Measurements from ENCODE around the gene FAM131C. TPM values are rescaled to one million over a fixed set of nuclear protein-coding genes. Genes with fewer than 3 reads are reported as not detected.

The FAM131C gene
- total and polyA plus RNA-seq, 5 donors from 2014 or later = 0.26 TPM; not detected in 4

DNA sequence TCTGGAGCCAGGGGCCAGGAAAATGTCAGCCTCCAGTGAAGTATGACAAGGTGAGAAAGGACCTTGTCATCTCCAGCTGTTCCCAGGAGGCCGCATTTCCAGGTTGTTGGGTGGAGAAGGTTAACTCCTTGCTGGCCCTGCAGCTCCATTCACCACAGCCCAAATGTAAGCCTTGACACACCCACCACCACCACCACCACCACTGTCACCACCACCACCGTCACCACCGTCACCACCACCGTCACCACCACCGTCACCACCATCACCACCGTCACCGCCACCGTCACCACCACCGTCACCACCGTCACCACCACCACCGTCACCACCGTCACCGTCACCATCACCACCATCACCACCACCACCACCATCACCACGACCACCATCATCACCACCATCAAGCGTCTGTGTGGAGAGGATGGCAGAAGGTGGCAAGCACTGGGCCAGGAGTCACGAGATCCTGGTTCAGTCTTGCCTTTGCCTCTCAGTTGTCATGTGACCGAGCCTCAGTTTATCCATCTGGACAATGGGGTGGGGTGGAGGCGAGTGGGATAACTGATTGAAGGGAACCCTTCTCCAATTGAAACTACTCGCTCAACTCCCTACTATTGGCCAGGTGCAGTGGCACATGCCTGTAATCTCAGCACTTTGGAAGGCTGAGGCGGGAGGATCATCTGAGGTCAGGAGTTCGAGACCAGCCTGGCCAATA, 21.2 kb upstream of the FAM131C start:
- Mint-ChIP-seq H3K4me1 (peaks cover 0 to 2% (median 0%) of the 10 kb centered on the region in 4 donors), H3K27ac (no peak overlapping the region), H3K4me3 (no peak overlapping the region), H3K27me3 (no peaks in the 10 kb centered on the region), H3K9me3 (no peaks in the 10 kb centered on the region), H3K36me3 (no peaks in the 10 kb centered on the region)
- Histone ChIP-seq H3K4me1 (ENCODE audit: control insufficient read depth, insufficient read depth, low read length, poor library complexity, severe bottlenecking) (no peaks in the 10 kb centered on the region), H3K27ac (ENCODE audit: insufficient read depth, low read length, poor library complexity, severe bottlenecking) (no peak overlapping the region), H3K36me3 (ENCODE audit: control insufficient read depth, insufficient read depth, low read length) (no peaks in the 10 kb centered on the region), H3K4me3 (ENCODE audit: low read depth, low read length) (no peak overlapping the region), H3K27me3 (ENCODE audit: control insufficient read depth, insufficient read depth, low read length) (peaks cover 2% of the 10 kb centered on the region), H3K9me3 (ENCODE audit: control insufficient read depth in 2 of 2, low read length in 2 of 2) (no peaks in the 10 kb centered on the region)
- ATAC-seq (ENCODE audit: low read depth in 2 of 2) (no peak), DNase-seq (no peak)

DNA sequence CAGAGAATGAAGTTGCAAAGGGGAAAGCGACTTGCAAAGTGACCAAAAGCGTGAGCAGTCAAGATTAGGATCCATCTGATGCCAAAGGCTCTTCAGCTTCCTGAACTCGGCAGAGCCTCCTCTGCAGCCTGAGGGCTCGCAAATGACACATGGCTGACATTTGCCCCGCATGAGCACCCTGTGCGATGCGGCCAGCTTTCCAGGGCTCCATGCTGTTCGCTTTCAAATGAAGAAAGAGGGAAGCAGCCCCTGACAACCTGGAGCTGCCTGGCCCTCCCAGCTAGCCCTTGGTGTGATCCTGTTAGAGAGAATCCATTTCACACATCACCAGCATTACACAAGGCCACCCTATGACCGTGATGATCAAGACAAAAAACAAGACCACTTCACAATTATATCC, 20.2 kb upstream of the FAM131C start:
- Mint-ChIP-seq H3K27me3 (peaks cover 4% of the 10 kb centered on the region), H3K4me1 (peaks cover 0 to 2% (median 0%) of the 10 kb centered on the region in 4 donors), H3K9me3 (no peaks in the 10 kb centered on the region), H3K4me3 (no peak overlapping the region), H3K27ac (no peak overlapping the region), H3K36me3 (no peaks in the 10 kb centered on the region)
- Histone ChIP-seq H3K4me3 (ENCODE audit: low read depth, low read length) (no peak overlapping the region), H3K27ac (ENCODE audit: insufficient read depth, low read length, poor library complexity, severe bottlenecking) (no peak overlapping the region), H3K9me3 (ENCODE audit: control insufficient read depth in 2 of 2, low read length in 2 of 2) (no peaks in the 10 kb centered on the region), H3K4me1 (ENCODE audit: control insufficient read depth, insufficient read depth, low read length, poor library complexity, severe bottlenecking) (no peaks in the 10 kb centered on the region), H3K27me3 (ENCODE audit: control insufficient read depth, insufficient read depth, low read length) (peaks cover 2% of the 10 kb centered on the region), H3K36me3 (ENCODE audit: control insufficient read depth, insufficient read depth, low read length) (no peaks in the 10 kb centered on the region)
- ATAC-seq (ENCODE audit: low read depth in 2 of 2) (no peak), DNase-seq (no peak)

- Histone ChIP-seq H3K27ac (ENCODE audit: insufficient read depth, low read length, poor library complexity, severe bottlenecking) (no peak overlapping the region), H3K36me3 (ENCODE audit: control insufficient read depth, insufficient read depth, low read length) (no peaks in the 10 kb centered on the region), H3K9me3 (ENCODE audit: control insufficient read depth in 2 of 2, low read length in 2 of 2) (no peaks in the 10 kb centered on the region), H3K4me3 (ENCODE audit: low read depth, low read length) (no peak overlapping the region), H3K27me3 (ENCODE audit: control insufficient read depth, insufficient read depth, low read length) (peaks cover 2% of the 10 kb centered on the region), H3K4me1 (ENCODE audit: control insufficient read depth, insufficient read depth, low read length, poor library complexity, severe bottlenecking) (no peaks in the 10 kb centered on the region)
- DNase-seq (no peak), ATAC-seq (ENCODE audit: low read depth in 2 of 2) (no peak)
- Mint-ChIP-seq H3K36me3 (no peaks in the 10 kb centered on the region), H3K4me3 (no peak overlapping the region), H3K27ac (peak overlapping the region in 1 of 3 donors; percentile 60), H3K4me1 (peaks cover 0 to 2% (median 0%) of the 10 kb centered on the region in 4 donors), H3K9me3 (no peaks in the 10 kb centered on the region), H3K27me3 (peaks cover 4% of the 10 kb centered on the region)
Measured at GRCh38 chr1:16092923-16093511, 19.6 kb upstream of the FAM131C start.

GRCh38 chr1:16092097-16092922, 18.9 kb upstream of the FAM131C start:
- H3K9me3 Mint-ChIP-seq = no peaks in the 10 kb centered on the region
- H3K27me3 ChIP-seq (ENCODE audit: control insufficient read depth, insufficient read depth, low read length) = peaks cover 2% of the 10 kb centered on the region
- ATAC-seq (ENCODE audit: low read depth in 2 of 2) (no peak), DNase-seq (no peak)
- peak overlapping the region in 1 of 3 donors; percentile 31 for H3K27ac Mint-ChIP-seq
- H3K4me3 ChIP-seq (ENCODE audit: low read depth, low read length) = no peak overlapping the region
- no peaks in the 10 kb centered on the region for H3K36me3 Mint-ChIP-seq
- H3K9me3 ChIP-seq (ENCODE audit: control insufficient read depth in 2 of 2, low read length in 2 of 2) = no peaks in the 10 kb centered on the region
- H3K4me3 Mint-ChIP-seq = no peak overlapping the region
- no peaks in the 10 kb centered on the region for H3K36me3 ChIP-seq (ENCODE audit: control insufficient read depth, insufficient read depth, low read length)
- no peak overlapping the region for H3K27ac ChIP-seq (ENCODE audit: insufficient read depth, low read length, poor library complexity, severe bottlenecking)
- H3K4me1 ChIP-seq (ENCODE audit: control insufficient read depth, insufficient read depth, low read length, poor library complexity, severe bottlenecking) = no peaks in the 10 kb centered on the region
- peaks cover 0 to 2% (median 0%) of the 10 kb centered on the region in 4 donors for H3K4me1 Mint-ChIP-seq
- H3K27me3 Mint-ChIP-seq = peaks cover 4% of the 10 kb centered on the region

DNA sequence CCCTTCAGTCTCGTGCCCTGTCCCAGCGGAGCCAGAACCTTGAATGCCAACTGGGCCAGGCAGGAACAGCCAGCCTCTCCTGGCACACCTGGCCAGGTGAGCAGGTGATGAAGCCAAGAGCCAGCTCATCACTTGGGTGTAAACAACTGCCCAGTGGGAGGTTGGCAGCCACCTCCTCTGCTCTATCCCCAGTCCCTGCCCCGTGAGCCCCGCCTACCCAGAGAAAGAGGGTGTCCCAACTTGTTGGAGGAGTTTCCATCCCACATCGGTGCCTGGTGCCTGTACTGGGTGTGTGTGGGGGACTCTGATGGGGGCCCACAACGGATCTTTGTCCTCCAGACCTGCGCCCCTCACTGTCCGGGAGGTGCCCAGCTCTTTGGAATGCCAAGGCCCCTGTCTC, 17.8 kb upstream of the FAM131C start:
- H3K36me3 Mint-ChIP-seq = no peaks in the 10 kb centered on the region
- no peak overlapping the region for H3K27ac Mint-ChIP-seq
- H3K4me3 Mint-ChIP-seq = no peak overlapping the region

DNA sequence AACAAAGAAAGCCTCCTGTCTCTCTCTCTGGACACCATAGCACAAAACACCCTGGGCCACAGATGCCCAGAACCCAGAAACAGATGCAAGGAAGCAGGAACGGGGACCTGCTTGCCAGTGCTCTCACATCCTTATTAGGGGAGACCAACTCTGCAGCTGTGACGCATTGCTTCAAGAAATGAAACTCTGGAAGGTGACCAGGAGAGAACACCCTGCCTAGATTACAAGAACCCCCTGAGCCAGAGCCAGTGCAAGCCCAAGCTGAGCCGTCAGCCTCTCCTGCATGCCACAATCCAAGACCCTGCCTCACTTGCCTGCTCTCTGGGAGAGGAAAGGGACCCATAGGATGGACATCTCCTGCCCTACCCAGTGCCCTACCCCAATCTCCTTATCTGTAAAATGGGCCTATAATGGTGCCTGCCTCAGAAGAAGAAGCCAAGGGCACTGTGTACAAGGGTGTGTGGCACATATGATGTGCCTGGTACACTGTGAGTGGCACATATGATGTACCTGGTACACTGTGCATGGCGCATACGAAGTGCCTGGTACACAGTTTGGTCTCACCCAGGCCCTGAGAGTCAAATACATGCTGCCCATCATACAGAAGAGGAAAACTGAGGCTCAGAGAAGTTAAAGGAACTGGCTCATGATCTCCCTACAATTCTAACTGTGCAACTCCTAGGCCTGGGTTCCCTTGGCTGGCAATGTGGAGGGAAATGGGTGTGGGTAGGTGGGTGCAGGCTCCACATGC, 16.8 kb upstream of the FAM131C start:
- no peaks in the 10 kb centered on the region for H3K36me3 Mint-ChIP-seq
- no peaks in the 10 kb centered on the region for H3K36me3 ChIP-seq (ENCODE audit: control insufficient read depth, insufficient read depth, low read length)

More for the DNA sequence above, 17.8 kb upstream of the FAM131C start:
- no peak overlapping the region for H3K4me3 ChIP-seq (ENCODE audit: low read depth, low read length)
- no peak overlapping the region for H3K27ac ChIP-seq (ENCODE audit: insufficient read depth, low read length, poor library complexity, severe bottlenecking)
- no peaks in the 10 kb centered on the region for H3K4me1 ChIP-seq (ENCODE audit: control insufficient read depth, insufficient read depth, low read length, poor library complexity, severe bottlenecking)
- Mint-ChIP-seq H3K9me3 (no peaks in the 10 kb centered on the region), H3K27me3 (peaks cover 4% of the 10 kb centered on the region), H3K4me1 (peaks cover 0 to 2% (median 0%) of the 10 kb centered on the region in 4 donors)
- peaks cover 2% of the 10 kb centered on the region for H3K27me3 ChIP-seq (ENCODE audit: control insufficient read depth, insufficient read depth, low read length)
- DNase-seq = no peak
- no peak for ATAC-seq (ENCODE audit: low read depth in 2 of 2)
- H3K36me3 ChIP-seq (ENCODE audit: control insufficient read depth, insufficient read depth, low read length) = no peaks in the 10 kb centered on the region
- H3K9me3 ChIP-seq (ENCODE audit: control insufficient read depth in 2 of 2, low read length in 2 of 2) = no peaks in the 10 kb centered on the region

DNA sequence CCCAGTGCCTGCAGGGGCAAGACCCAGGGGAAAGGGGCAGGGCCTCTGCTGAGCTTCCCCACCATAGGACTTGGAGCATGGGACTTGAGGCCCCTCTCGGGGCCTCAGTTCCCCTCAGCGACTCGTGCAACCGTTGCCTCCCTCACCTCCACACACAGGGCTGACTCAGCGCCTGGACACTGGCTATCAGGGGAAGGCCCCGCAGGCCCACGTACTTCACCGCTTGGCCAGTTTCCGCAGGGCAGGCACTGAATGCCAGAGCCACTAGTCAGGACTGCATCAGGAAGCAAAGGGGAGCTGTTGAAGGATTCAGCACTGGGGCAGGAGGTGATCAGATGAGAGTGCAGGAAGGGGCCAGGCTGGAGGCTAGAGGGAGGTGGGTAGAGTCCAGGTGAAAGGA, 15.5 kb upstream of the FAM131C start:
- H3K9me3 ChIP-seq (ENCODE audit: control insufficient read depth in 2 of 2, low read length in 2 of 2) = no peaks in the 10 kb centered on the region
- peaks cover under 1% of the 10 kb centered on the region for H3K27me3 ChIP-seq (ENCODE audit: control insufficient read depth, insufficient read depth, low read length)
- no peak overlapping the region for H3K27ac ChIP-seq (ENCODE audit: insufficient read depth, low read length, poor library complexity, severe bottlenecking)
- H3K27ac Mint-ChIP-seq = no peak overlapping the region
- ATAC-seq (ENCODE audit: low read depth in 2 of 2) = no peak
- H3K4me3 Mint-ChIP-seq = no peak overlapping the region
- peaks cover 0 to 1% (median 0%) of the 10 kb centered on the region in 4 donors for H3K4me1 Mint-ChIP-seq
- no peaks in the 10 kb centered on the region for H3K36me3 Mint-ChIP-seq
- H3K4me1 ChIP-seq (ENCODE audit: control insufficient read depth, insufficient read depth, low read length, poor library complexity, severe bottlenecking) = no peaks in the 10 kb centered on the region
- no peaks in the 10 kb centered on the region for H3K9me3 Mint-ChIP-seq
- H3K36me3 ChIP-seq (ENCODE audit: control insufficient read depth, insufficient read depth, low read length) = no peaks in the 10 kb centered on the region
- H3K27me3 Mint-ChIP-seq = peaks cover 4% of the 10 kb centered on the region
- H3K4me3 ChIP-seq (ENCODE audit: low read depth, low read length) = no peak overlapping the region
- no peak for DNase-seq

More for the DNA sequence above, 16.8 kb upstream of the FAM131C start:
- Histone ChIP-seq H3K27me3 (ENCODE audit: control insufficient read depth, insufficient read depth, low read length) (peaks cover 2% of the 10 kb centered on the region), H3K4me1 (ENCODE audit: control insufficient read depth, insufficient read depth, low read length, poor library complexity, severe bottlenecking) (no peaks in the 10 kb centered on the region), H3K27ac (ENCODE audit: insufficient read depth, low read length, poor library complexity, severe bottlenecking) (no peak overlapping the region), H3K9me3 (ENCODE audit: control insufficient read depth in 2 of 2, low read length in 2 of 2) (no peaks in the 10 kb centered on the region), H3K4me3 (ENCODE audit: low read depth, low read length) (no peak overlapping the region)
- DNase-seq (no peak), ATAC-seq (ENCODE audit: low read depth in 2 of 2) (no peak)
- Mint-ChIP-seq H3K9me3 (no peaks in the 10 kb centered on the region), H3K27ac (no peak overlapping the region), H3K4me1 (peaks cover 0 to 2% (median 0%) of the 10 kb centered on the region in 4 donors), H3K27me3 (peaks cover 4% of the 10 kb centered on the region), H3K4me3 (no peak overlapping the region)
